SK-N-MC (cell line): ENCODE results near the gene SPN.
"Not testable (repeated sequence)": the region's sequence is repeated elsewhere in the genome, so short reads cannot be mapped to it uniquely, and the experiment has no call there.

Experiments
- DNase-seq: peaks from one replicate; pipeline ENCODE4 v3.0.0-alpha.2; 2011; ENCODE audit warnings: low read depth, low spot score
- H3K27ac ChIP-seq: fragments of 200-600 bp; sonication (generic); 2 replicates; pipeline ENCODE4 v1.5.1; 2016; ENCODE audit warnings: mixed run types
- H3K36me3 ChIP-seq: fragments of 200-600 bp; sonication (generic); 2 replicates; pipeline ENCODE4 v1.6.1; 2017; ENCODE audit warnings: antibody characterized with exemption, low read length, mixed read lengths; ENCODE audit not compliant: insufficient read depth
- H3K4me3 ChIP-seq: fragments of 200-600 bp; sonication (generic); 2 replicates; pipeline ENCODE4 v1.5.1; 2016
- H3K9ac ChIP-seq: fragments of 200-600 bp; sonication (generic); 2 replicates; pipeline ENCODE4 v1.8.0; 2017; ENCODE audit warnings: mixed run types, mixed read lengths; ENCODE audit not compliant: insufficient read length
- H3K9me3 ChIP-seq: fragments of 200-600 bp; sonication (generic); 2 replicates; pipeline ENCODE4 v1.6.1; 2017; ENCODE audit warnings: low read depth, mild to moderate bottlenecking, antibody characterized with exemption, low read length, moderate library complexity, mixed read lengths
- EZH2 ChIP-seq: fragments of 200-600 bp; sonication (generic); IDR thresholded peaks from one replicate; pipeline ENCODE4 v1.6.1; 2017; ENCODE audit warnings: antibody characterized with exemption
- FOXP2 ChIP-seq: optimal IDR thresholded peaks from 2 replicates; pipeline ENCODE3; 2011; ENCODE audit warnings: mild to moderate bottlenecking, moderate library complexity; ENCODE audit not compliant: insufficient read depth; ENCODE audit errors: extremely low read length, control extremely low read depth
- POLR2AphosphoS5 ChIP-seq: IDR thresholded peaks from 2 replicates; pipeline ENCODE4 v1.6.1; 2012; ENCODE audit warnings: mild to moderate bottlenecking, low read depth, low read length, borderline replicate concordance

SPN gene

GRCh38 chr16:29662729-29663015, 375 bp upstream of the SPN start:
- Histone ChIP-seq H3K36me3 (no peaks in the 10 kb centered on the region), H3K9ac (no peak overlapping the region), H3K4me3 (no peak overlapping the region), H3K9me3 (no peaks in the 10 kb centered on the region), H3K27ac (no peak overlapping the region)
- no peak for DNase-seq
- TF ChIP-seq POLR2AphosphoS5 (no peak), EZH2 (no peak)

- no peak for DNase-seq
- H3K4me3 ChIP-seq: no peak overlapping the region
- H3K27ac ChIP-seq: no peak overlapping the region
- no peaks in the 10 kb centered on the region for H3K36me3 ChIP-seq
- H3K9me3 ChIP-seq: no peaks in the 10 kb centered on the region
- no peak overlapping the region for H3K9ac ChIP-seq
- TF ChIP-seq EZH2: no peak
- no peak for TF ChIP-seq POLR2AphosphoS5
- no peak for TF ChIP-seq FOXP2
Observed at GRCh38 chr16:29663807-29664090, 702 bp downstream of the SPN start.

- Histone ChIP-seq H3K27ac (no peak overlapping the region), H3K9ac (no peak overlapping the region), H3K36me3 (no peaks in the 10 kb centered on the region), H3K9me3 (no peaks in the 10 kb centered on the region), H3K4me3 (no peak overlapping the region)
- no peak for TF ChIP-seq POLR2AphosphoS5
- no peak for TF ChIP-seq EZH2
- TF ChIP-seq FOXP2: no peak
- no peak for DNase-seq
Observed at GRCh38 chr16:29664091-29664921, 1.3 kb downstream of the SPN start.

GRCh38 chr16:29665294-29666077, 2.4 kb downstream of the SPN start:
- no peaks in the 10 kb centered on the region for H3K9me3 ChIP-seq
- no peaks in the 10 kb centered on the region for H3K36me3 ChIP-seq
- DNase-seq: no peak
- H3K4me3 ChIP-seq: no peak overlapping the region
- no peak overlapping the region for H3K27ac ChIP-seq
- no peak overlapping the region for H3K9ac ChIP-seq
- no peak for TF ChIP-seq FOXP2
- TF ChIP-seq POLR2AphosphoS5: no peak
- no peak for TF ChIP-seq EZH2

GRCh38 chr16:29667322-29667610, 4.2 kb downstream of the SPN start:
- not testable (repeated sequence) for DNase-seq, H3K4me3 ChIP-seq, H3K27ac ChIP-seq, H3K36me3 ChIP-seq, H3K9me3 ChIP-seq, H3K9ac ChIP-seq

GRCh38 chr16:29667755-29668154, 4.7 kb downstream of the SPN start:
- Histone ChIP-seq H3K27ac (no peak overlapping the region), H3K36me3 (no peaks in the 10 kb centered on the region), H3K4me3 (no peak overlapping the region), H3K9me3 (no peaks in the 10 kb centered on the region), H3K9ac (no peak overlapping the region)
- DNase-seq: no peak
- TF ChIP-seq EZH2 (no peak), FOXP2 (no peak), POLR2AphosphoS5 (no peak)

- H3K9me3 ChIP-seq: no peaks in the 10 kb centered on the region
- DNase-seq: no peak
- H3K36me3 ChIP-seq: no peaks in the 10 kb centered on the region
- no peak overlapping the region for H3K4me3 ChIP-seq
- no peak for TF ChIP-seq EZH2
- H3K9ac ChIP-seq: no peak overlapping the region
- no peak overlapping the region for H3K27ac ChIP-seq
Observed at GRCh38 chr16:29668267-29668666, 5.2 kb downstream of the SPN start.

- Histone ChIP-seq H3K9me3 (no peaks in the 10 kb centered on the region), H3K4me3 (no peak overlapping the region), H3K36me3 (no peaks in the 10 kb centered on the region), H3K27ac (no peak overlapping the region), H3K9ac (no peak overlapping the region)
- TF ChIP-seq POLR2AphosphoS5 (no peak), FOXP2 (no peak), EZH2 (no peak)
- DNase-seq: no peak
Observed at GRCh38 chr16:29673501-29673900, 10.5 kb downstream of the SPN start.

GRCh38 chr16:29674188-29674587, 11.1 kb downstream of the SPN start:
- Histone ChIP-seq H3K9ac (no peak overlapping the region), H3K27ac (no peak overlapping the region), H3K36me3 (no peaks in the 10 kb centered on the region), H3K9me3 (no peaks in the 10 kb centered on the region), H3K4me3 (no peak overlapping the region)
- DNase-seq: no peak
- TF ChIP-seq FOXP2 (no peak), EZH2 (no peak)
